ENCODE data around the gene ATP1A3.
A peak's percentile ranks its signal among the peaks of the same experiment; 100 is the strongest.

ATP1A3 gene

GRCh38 chr19:42033413-42033812, 39.4 kb upstream of the ATP1A3 start:
- H3K4me3 ChIP-seq (ENCODE audit: low read depth, low read length): no peak overlapping the region
- TF ChIP-seq CTCF (IDR thresholded peaks at IDR 0.05; ENCODE audit: low read depth, low read length): no peak

DNA sequence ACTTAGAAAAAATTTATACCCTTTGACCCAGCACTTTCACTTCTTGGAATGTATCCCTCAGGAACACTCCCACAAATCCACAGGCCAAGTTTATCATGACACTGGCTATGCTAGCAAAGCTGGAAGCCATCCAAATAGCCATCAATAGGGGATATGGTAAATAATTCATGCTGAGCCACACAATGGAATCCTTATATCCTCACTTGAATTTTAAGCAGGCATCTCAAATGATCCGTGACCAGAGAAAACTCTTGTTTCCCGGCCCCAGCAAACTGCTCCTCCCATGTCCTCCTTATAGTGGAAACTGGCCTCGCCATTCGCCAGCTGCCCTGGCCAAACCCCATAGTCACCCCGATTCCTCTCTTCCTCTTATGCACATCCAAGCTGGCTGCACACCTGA, 38.4 kb upstream of the ATP1A3 start:
- no peak for TF ChIP-seq CTCF (IDR thresholded peaks at IDR 0.05; ENCODE audit: low read depth, low read length)
- H3K4me3 ChIP-seq (ENCODE audit: low read depth, low read length): no peak overlapping the region

DNA sequence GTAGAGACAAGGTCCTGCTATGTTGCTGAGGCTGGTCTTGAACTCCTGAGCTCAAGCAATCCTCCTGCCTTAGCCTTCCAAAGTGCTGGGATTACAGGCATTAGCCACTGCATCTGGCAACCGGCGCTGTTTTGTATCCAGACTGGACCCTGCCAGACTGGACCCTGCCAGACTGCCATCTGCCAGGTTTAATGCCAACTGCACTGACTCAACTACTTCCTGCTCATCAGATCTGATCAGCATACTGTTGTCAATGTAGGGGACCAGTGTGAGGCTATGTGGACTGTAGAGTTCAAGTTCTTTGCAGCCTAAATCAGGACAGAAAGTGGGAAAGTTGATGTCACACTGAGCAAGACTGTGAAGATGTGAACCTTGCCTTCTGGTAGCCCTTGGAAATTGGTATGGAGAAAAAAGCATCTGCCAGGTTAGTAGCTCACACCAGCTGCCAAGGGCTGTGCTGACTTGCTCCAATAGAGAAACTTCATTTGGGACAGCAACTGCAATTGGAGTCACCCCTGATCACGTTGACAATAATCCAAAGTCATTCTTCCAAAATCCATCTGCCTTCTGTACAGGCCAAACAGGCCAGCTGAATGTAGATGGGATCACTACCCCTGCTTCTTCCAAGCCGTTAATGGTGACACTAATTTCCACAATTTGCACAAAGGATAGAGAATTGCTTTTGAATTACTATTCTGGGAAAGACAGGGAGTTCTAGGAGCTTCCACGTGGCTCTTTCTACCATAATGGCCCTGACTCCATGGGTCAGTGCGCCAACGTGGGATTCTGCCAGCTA, 36.8 kb upstream of the ATP1A3 start:
- TF ChIP-seq CTCF (IDR thresholded peaks at IDR 0.05; ENCODE audit: low read depth, low read length): no peak

GRCh38 chr19:42028304-42029216, 34.5 kb upstream of the ATP1A3 start:
- peak; percentile 54; the same call in 1 of the 2 replicates for TF ChIP-seq CTCF (IDR thresholded peaks at IDR 0.05; ENCODE audit: low read depth, low read length)
- H3K4me3 ChIP-seq (ENCODE audit: low read depth, low read length): no peak overlapping the region

More for the DNA sequence above, 36.8 kb upstream of the ATP1A3 start:
- H3K4me3 ChIP-seq (ENCODE audit: low read depth, low read length): no peak overlapping the region

GRCh38 chr19:42024622-42025111, 30.6 kb upstream of the ATP1A3 start:
- no peak overlapping the region for H3K4me3 ChIP-seq (ENCODE audit: low read depth, low read length)
- TF ChIP-seq CTCF (IDR thresholded peaks at IDR 0.05; ENCODE audit: low read depth, low read length): no peak

- TF ChIP-seq CTCF (IDR thresholded peaks at IDR 0.05; ENCODE audit: low read depth, low read length): no peak; the same call in 1 of the 2 replicates
- no peak overlapping the region for H3K4me3 ChIP-seq (ENCODE audit: low read depth, low read length)
Observed at GRCh38 chr19:42023943-42024260, 29.9 kb upstream of the ATP1A3 start.
